Liver (tissue), 9 donors: ENCODE results near the gene SCAMP1. TPM values are rescaled to one million over a fixed set of nuclear protein-coding genes. Genes with fewer than 3 reads are reported as not detected.

ENCODE experiments used
- DNase-seq: peaks from one replicate; pipeline ENCODE4 v3.0.0-alpha.2; 2017; ENCODE audit warnings: low spot score
- H3K27ac ChIP-seq, 2 donors: one replicate each; pipeline ENCODE4 v1.7.0; 2013; ENCODE audit warnings: inconsistent platforms in 2 of 2, low read length in 2 of 2, control low read depth in 1 of 2, low read depth in 1 of 2, mild to moderate bottlenecking in 1 of 2
- H3K27me3 ChIP-seq, 4 donors: one replicate each; pipeline versions ENCODE4 v1.6.1 to v1.7.0; 2013; ENCODE audit warnings: low read length in 3 of 4, inconsistent platforms in 1 of 4, mild to moderate bottlenecking in 1 of 4, moderate library complexity in 1 of 4; ENCODE audit not compliant: control insufficient read depth in 4 of 4, insufficient read depth in 4 of 4
- H3K36me3 ChIP-seq, 4 donors: one replicate each; pipeline versions ENCODE4 v1.6.1 to v1.7.0; 2013; ENCODE audit warnings: low read length in 3 of 4, mild to moderate bottlenecking in 3 of 4, low read depth in 1 of 4, moderate library complexity in 1 of 4; ENCODE audit not compliant: control insufficient read depth in 4 of 4, insufficient read depth in 3 of 4
- H3K4me1 ChIP-seq, 4 donors: one replicate each; pipeline versions ENCODE4 v1.6.1 to v1.7.0; 2013; ENCODE audit warnings: low read length in 3 of 4, mild to moderate bottlenecking in 3 of 4, moderate library complexity in 1 of 4; ENCODE audit not compliant: control insufficient read depth in 4 of 4, insufficient read depth in 4 of 4
- H3K4me3 ChIP-seq, 3 donors: one replicate each; pipeline versions ENCODE4 v1.6.1 to v1.7.0; 2013; ENCODE audit warnings: low read length in 3 of 3, control low read depth in 1 of 3, low read depth in 1 of 3, mild to moderate bottlenecking in 1 of 3
- H3K9ac ChIP-seq, 2 donors: one replicate each; pipeline ENCODE4 v1.7.0; 2013; ENCODE audit warnings: low read length in 2 of 2, mild to moderate bottlenecking in 2 of 2, moderate library complexity in 2 of 2, control low read depth in 1 of 2, low read depth in 1 of 2
- H3K9me3 ChIP-seq, 4 donors: one replicate each; pipeline versions ENCODE4 v1.6.1 to v1.7.0; 2013; ENCODE audit warnings: low read length in 3 of 4; ENCODE audit not compliant: control insufficient read depth in 4 of 4
- ATF3 ChIP-seq: IDR thresholded peaks from 2 replicates; pipeline ENCODE4 v1.6.1; 2016; ENCODE audit warnings: antibody characterized with exemption
- CTCF ChIP-seq: fragments of 150-350 bp; IDR thresholded peaks from 2 replicates; pipeline ENCODE4 v1.5.1; 2017; ENCODE audit warnings: improper control_type of control experiment, low read depth, low read length; ENCODE audit not compliant: missing input control
- EGR1 ChIP-seq, 2 donors: IDR thresholded peaks; 2 replicates each; pipeline ENCODE4 v1.6.1; 2016 to 2018; ENCODE audit warnings: antibody characterized with exemption in 2 of 2, low read depth in 2 of 2
- FOXA1 ChIP-seq: IDR thresholded peaks from 2 replicates; pipeline ENCODE4 v1.6.1; 2016; ENCODE audit warnings: antibody characterized with exemption
- FOXA2 ChIP-seq: IDR thresholded peaks from 2 replicates; pipeline ENCODE4 v1.6.1; 2016; ENCODE audit warnings: antibody characterized with exemption
- GABPA ChIP-seq, 2 donors: IDR thresholded peaks in 1 of 2; conservative IDR thresholded peaks in 1 of 2; 2 replicates each; pipeline ENCODE4 v1.6.1; 2016; ENCODE audit warnings: antibody characterized with exemption in 2 of 2, mild to moderate bottlenecking in 1 of 2, moderate library complexity in 1 of 2
- HNF4A ChIP-seq, 2 donors: conservative IDR thresholded peaks; 2 replicates each; pipeline ENCODE4 v1.6.1; 2016; ENCODE audit warnings: antibody characterized with exemption in 2 of 2, mild to moderate bottlenecking in 2 of 2
- HNF4G ChIP-seq: IDR thresholded peaks from 2 replicates; pipeline ENCODE4 v1.6.1; 2016; ENCODE audit warnings: antibody characterized with exemption
- JUND ChIP-seq, 2 donors: IDR thresholded peaks; 2 replicates each; pipeline ENCODE4 v1.6.1; 2016; ENCODE audit warnings: antibody characterized with exemption in 2 of 2
- MAX ChIP-seq: IDR thresholded peaks from 2 replicates; pipeline ENCODE4 v1.6.1; 2016; ENCODE audit warnings: antibody characterized with exemption
- NR2F2 ChIP-seq: IDR thresholded peaks from 2 replicates; pipeline ENCODE4 v1.6.1; 2016; ENCODE audit warnings: antibody characterized with exemption
- RAD21 ChIP-seq, 2 donors: IDR thresholded peaks; 2 replicates each; pipeline ENCODE4 v1.6.1; 2016; ENCODE audit warnings: antibody characterized with exemption in 2 of 2, mild to moderate bottlenecking in 2 of 2
- REST ChIP-seq: IDR thresholded peaks from 2 replicates; pipeline ENCODE4 v1.6.1; 2016; ENCODE audit warnings: antibody characterized with exemption, mild to moderate bottlenecking
- RXRA ChIP-seq, 2 donors: IDR thresholded peaks; 2 replicates each; pipeline ENCODE4 v1.6.1; 2017 to 2018; ENCODE audit warnings: antibody characterized with exemption in 2 of 2, mild to moderate bottlenecking in 1 of 2
- SP1 ChIP-seq: IDR thresholded peaks from 2 replicates; pipeline ENCODE4 v1.6.1; 2018; ENCODE audit warnings: antibody characterized with exemption, mild to moderate bottlenecking
- TAF1 ChIP-seq: conservative IDR thresholded peaks from 2 replicates; pipeline ENCODE4 v1.6.1; 2016; ENCODE audit warnings: antibody characterized with exemption, mild to moderate bottlenecking
- YY1 ChIP-seq: IDR thresholded peaks from 2 replicates; pipeline ENCODE4 v1.6.1; 2016; ENCODE audit warnings: antibody characterized with exemption, mild to moderate bottlenecking
- ZBTB33 ChIP-seq: IDR thresholded peaks from 2 replicates; pipeline ENCODE4 v1.6.1; 2016; ENCODE audit warnings: antibody characterized with exemption
- WGBS: extraction: QIAGEN DNeasy Blood & Tissue Kit; methylation state at CpG from one replicate; pipeline ENCODE4 v1.1.7; 2013; 5-methylcytosine and 5-hydroxymethylcytosine counted together
- polyA plus RNA-seq, 2 donors: library from polyadenylated mRNA; stranded (reverse) in 1 of 2; unstranded in 1 of 2; fragments of 200-250 nt in 1 of 2; fragments of >200 nt in 1 of 2; fragmentation: Nextera tagmentation in 1 of 2; extraction: Ambion mirVana in 1 of 2; gene quantifications; one replicate each; pipeline versions ENCODE4 v1.2.1 to v1.2.3, GENCODE V29; 2013 to 2015
- total RNA-seq, 2 donors: library from RNA; depleted of rRNA; stranded (reverse); fragments of >200 nt; gene quantifications; one replicate each; pipeline ENCODE4 v1.2.3, GENCODE V29; 2014
- donor health status: healthy.
- donor health status: healthy.
- donor health status: healthy.
- donor health status: healthy.
- donor health status: healthy.

SCAMP1 gene
- total and polyA plus RNA-seq, 4 donors: 5.9 to 15.0 (median 9.0) TPM

- DNase-seq: no peak
- no peak for TF ChIP-seq ZBTB33
- TF ChIP-seq REST: no peak
- no peak for TF ChIP-seq NR2F2
- TF ChIP-seq JUND (IDR thresholded peaks at IDR 0.05): no peak
- TF ChIP-seq GABPA (IDR thresholded peaks at IDR 0.05 in 1 of 2, conservative IDR thresholded peaks at IDR 0.05 in 1 of 2): no peak
- TF ChIP-seq EGR1 (IDR thresholded peaks at IDR 0.05; ENCODE audit: low read depth in 2 of 2): no peak
- TF ChIP-seq ATF3: no peak
- TF ChIP-seq FOXA1: no peak
- no peak for TF ChIP-seq MAX
- TF ChIP-seq TAF1: no peak
- TF ChIP-seq RAD21 (IDR thresholded peaks at IDR 0.05): no peak
- TF ChIP-seq SP1: no peak
- no peak for TF ChIP-seq HNF4A (conservative IDR thresholded peaks at IDR 0.05)
- no peak for TF ChIP-seq FOXA2
- no peak for TF ChIP-seq CTCF
- no peak for TF ChIP-seq YY1
- no peak for TF ChIP-seq RXRA (IDR thresholded peaks at IDR 0.05)
- TF ChIP-seq HNF4G: no peak
- no peak overlapping the region for H3K27ac ChIP-seq
- H3K27me3 ChIP-seq: no peaks in the 10 kb centered on the region
- peaks cover 5 to 14% (median 7%) of the 10 kb centered on the region in 4 donors for H3K4me1 ChIP-seq
- H3K9ac ChIP-seq: no peak overlapping the region
- 60% methylated on average over 3 of the region's 3 CpGs for WGBS
- no peaks in the 10 kb centered on the region for H3K9me3 ChIP-seq
- no peaks in the 10 kb centered on the region for H3K36me3 ChIP-seq
- H3K4me3 ChIP-seq: no peak overlapping the region
Measured at GRCh38 chr5:78362220-78362619, 1.8 kb downstream of the SCAMP1 start.
